NB4 (cell line): Measurements from ENCODE around the gene FCER2.
A peak's percentile ranks its signal among the peaks of the same experiment; 100 is the strongest.
"Not testable (repeated sequence)": the region's sequence is repeated elsewhere in the genome, so short reads cannot be mapped to it uniquely, and the experiment has no call there.

Source experiments
- DNase-seq: peaks from one replicate; pipeline ENCODE4 v3.0.0; 2010; ENCODE audit warnings: low read depth
- H3K4me3 ChIP-seq: one replicate; pipeline ENCODE4 v1.5.1; 2011; ENCODE audit warnings: mild to moderate bottlenecking, low read depth, low read length, moderate library complexity
- MAX ChIP-seq: IDR thresholded peaks from 2 replicates; pipeline ENCODE4 v1.6.1; 2011; ENCODE audit warnings: low read depth, low read length
- MYC ChIP-seq: IDR thresholded peaks from 2 replicates; pipeline ENCODE4 v1.6.1; 2011; ENCODE audit warnings: low read depth, low read length
- POLR2A ChIP-seq: IDR thresholded peaks from 2 replicates; pipeline ENCODE4 v1.6.1; 2011; ENCODE audit warnings: mild to moderate bottlenecking; ENCODE audit not compliant: insufficient read length; ENCODE audit errors: extremely low read depth
- TF ChIP-seq, protein P1 (sequence below): IDR thresholded peaks from one replicate; pipeline ENCODE4 v1.5.1; 2012; ENCODE audit warnings: low read depth, low read length

FCER2 gene

DNA sequence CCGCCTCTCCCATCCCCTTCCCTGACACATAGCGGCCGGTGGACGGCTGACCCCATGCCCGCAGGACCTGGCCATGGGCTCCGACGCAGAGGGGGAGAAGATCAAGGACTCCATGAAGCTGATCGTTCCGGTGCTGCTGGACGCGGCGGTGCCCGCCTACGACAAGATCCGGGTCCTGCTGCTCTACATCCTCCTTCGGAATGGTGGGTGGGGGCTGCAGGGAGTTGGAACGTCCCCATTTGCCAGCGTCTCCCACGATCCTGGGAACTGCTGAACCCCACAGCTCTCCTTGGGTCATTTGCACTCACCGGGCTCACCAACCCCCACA lies 57.4 kb downstream of the FCER2 start:
- no peak overlapping the region for H3K4me3 ChIP-seq
- no peak for DNase-seq
- no peak for TF ChIP-seq POLR2A
- no peak for TF ChIP-seq MYC
- no peak for TF ChIP-seq MAX
- TF ChIP-seq, protein P1, sequence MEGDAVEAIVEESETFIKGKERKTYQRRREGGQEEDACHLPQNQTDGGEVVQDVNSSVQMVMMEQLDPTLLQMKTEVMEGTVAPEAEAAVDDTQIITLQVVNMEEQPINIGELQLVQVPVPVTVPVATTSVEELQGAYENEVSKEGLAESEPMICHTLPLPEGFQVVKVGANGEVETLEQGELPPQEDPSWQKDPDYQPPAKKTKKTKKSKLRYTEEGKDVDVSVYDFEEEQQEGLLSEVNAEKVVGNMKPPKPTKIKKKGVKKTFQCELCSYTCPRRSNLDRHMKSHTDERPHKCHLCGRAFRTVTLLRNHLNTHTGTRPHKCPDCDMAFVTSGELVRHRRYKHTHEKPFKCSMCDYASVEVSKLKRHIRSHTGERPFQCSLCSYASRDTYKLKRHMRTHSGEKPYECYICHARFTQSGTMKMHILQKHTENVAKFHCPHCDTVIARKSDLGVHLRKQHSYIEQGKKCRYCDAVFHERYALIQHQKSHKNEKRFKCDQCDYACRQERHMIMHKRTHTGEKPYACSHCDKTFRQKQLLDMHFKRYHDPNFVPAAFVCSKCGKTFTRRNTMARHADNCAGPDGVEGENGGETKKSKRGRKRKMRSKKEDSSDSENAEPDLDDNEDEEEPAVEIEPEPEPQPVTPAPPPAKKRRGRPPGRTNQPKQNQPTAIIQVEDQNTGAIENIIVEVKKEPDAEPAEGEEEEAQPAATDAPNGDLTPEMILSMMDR: no peak

DNA sequence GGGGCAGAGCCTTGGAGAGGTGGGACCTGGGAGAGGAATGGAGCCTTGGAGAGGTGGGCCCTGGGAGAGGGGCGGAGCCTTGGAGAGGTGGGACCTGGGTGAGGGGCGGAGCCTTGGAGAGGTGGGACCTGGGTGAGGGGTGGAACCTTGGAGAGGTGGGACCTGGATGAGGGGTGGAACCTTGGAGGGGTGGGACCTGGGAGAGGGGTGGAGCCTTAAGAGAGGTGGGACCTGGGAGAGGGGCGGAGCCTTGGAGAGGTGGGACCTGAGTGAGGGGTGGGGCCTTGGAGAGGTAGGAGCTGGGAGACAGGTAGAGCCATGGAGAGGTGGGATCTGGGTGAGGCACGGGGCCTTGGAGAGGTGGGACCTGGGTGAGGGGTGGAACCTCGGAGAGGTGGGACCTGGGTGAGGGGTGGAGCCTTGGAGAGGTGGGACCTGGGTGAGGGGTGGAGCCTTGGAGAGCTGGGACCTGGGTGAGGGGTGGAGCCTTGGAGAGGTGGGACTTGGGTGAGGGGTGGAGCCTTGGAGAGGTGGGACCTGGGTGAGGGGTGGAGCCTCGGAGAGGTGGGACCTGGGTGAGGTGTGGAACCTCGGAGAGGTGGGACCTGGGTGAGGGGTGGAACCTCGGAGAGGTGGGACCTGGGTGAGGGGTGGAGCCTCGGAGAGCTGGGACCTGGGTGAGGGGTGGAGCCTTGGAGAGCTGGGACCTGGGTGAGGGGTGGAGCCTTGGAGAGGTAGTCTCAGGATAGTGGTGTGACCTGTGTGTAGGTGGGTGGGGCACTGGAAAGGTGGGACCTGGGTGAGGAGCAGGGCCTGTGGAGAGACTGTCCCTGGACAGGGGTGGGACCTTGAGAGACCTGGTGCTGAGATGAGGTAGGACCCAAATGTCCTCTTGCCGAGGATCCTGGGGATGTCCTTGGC lies 58.0 kb downstream of the FCER2 start:
- DNase-seq: peak; percentile 57
- not testable (repeated sequence) for H3K4me3 ChIP-seq

DNA sequence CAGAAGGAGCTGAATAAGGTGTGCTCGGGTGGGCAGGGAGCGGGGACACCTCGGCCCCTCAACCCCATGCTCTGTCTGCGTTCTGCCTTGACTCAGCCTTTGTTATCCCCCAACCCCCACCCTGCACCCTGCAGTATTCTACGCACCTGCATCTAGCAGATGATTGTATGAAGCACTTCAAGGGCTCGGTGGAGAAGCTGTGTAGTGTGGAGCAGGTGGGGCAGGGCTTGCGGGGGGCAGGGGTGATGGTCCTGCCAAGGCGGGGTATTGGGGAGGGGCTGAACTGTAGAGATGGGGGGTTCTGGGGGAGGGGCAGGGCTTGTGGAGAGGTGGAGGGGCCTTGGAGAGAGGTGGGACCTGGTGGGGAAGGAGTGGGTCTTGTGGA lies 58.9 kb downstream of the FCER2 start:
- TF ChIP-seq MYC (no peak), MAX (no peak), POLR2A (no peak)
- TF ChIP-seq, protein P1: no peak
- no peak for DNase-seq
- no peak overlapping the region for H3K4me3 ChIP-seq

GRCh38 chr19:7642295-7643030 lies 59.5 kb downstream of the FCER2 start:
- H3K4me3 ChIP-seq: no peak overlapping the region
- TF ChIP-seq MYC: no peak
- no peak for TF ChIP-seq MAX
- TF ChIP-seq, protein P1: no peak
- no peak for TF ChIP-seq POLR2A
- DNase-seq: no peak

GRCh38 chr19:7641290-7642276 lies 60.3 kb downstream of the FCER2 start:
- TF ChIP-seq MYC: no peak
- TF ChIP-seq MAX: no peak
- TF ChIP-seq, protein P1: peak; percentile 22
- H3K4me3 ChIP-seq: no peak overlapping the region
- no peak for DNase-seq
